ENCODE results near the gene FANCB.

GRCh38 chrX:14843666-14844065 lies 29.2 kb downstream of the FANCB start:
- TF ChIP-seq CTCF (IDR thresholded peaks at IDR 0.05): no peak
- no peak for TF ChIP-seq POLR2A (IDR thresholded peaks at IDR 0.05)
- TF ChIP-seq POLR2AphosphoS5 (IDR thresholded peaks at IDR 0.05; ENCODE audit: insufficient read depth in 1 of 2, low read depth in 1 of 2): no peak

All from vagina (tissue), 2 donors.